ENCODE data around the gene ATXN7L1. TPM values are rescaled to one million over a fixed set of nuclear protein-coding genes. Genes with fewer than 3 reads are reported as not detected.

Gene ATXN7L1
- total and polyA plus RNA-seq, 9 donors, result 5.0 to 17.6 (median 11.4) TPM

DNA sequence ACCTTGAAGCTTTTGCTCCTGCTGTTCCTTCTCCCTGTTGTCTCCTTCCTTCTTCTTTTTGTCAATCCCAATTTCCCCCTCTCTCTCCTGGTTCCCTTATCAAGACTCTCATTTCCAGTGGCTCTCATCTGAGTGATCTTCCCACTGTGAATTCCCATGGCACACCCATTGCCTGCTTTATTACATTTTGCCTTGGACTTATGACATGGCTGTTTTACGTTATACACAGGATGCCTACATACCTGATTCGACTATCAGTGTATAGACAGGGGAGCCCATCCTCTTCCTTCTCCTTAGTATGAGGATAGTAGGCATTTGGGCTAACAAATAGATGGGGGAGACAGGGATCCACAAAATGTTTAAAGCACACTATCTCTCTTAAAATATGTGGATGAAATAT is 255.2 kb downstream of the ATXN7L1 start:
- no peak for TF ChIP-seq POLR2A (IDR thresholded peaks at IDR 0.05)
- TF ChIP-seq, protein P1, sequence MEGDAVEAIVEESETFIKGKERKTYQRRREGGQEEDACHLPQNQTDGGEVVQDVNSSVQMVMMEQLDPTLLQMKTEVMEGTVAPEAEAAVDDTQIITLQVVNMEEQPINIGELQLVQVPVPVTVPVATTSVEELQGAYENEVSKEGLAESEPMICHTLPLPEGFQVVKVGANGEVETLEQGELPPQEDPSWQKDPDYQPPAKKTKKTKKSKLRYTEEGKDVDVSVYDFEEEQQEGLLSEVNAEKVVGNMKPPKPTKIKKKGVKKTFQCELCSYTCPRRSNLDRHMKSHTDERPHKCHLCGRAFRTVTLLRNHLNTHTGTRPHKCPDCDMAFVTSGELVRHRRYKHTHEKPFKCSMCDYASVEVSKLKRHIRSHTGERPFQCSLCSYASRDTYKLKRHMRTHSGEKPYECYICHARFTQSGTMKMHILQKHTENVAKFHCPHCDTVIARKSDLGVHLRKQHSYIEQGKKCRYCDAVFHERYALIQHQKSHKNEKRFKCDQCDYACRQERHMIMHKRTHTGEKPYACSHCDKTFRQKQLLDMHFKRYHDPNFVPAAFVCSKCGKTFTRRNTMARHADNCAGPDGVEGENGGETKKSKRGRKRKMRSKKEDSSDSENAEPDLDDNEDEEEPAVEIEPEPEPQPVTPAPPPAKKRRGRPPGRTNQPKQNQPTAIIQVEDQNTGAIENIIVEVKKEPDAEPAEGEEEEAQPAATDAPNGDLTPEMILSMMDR (IDR thresholded peaks at IDR 0.05), result no peak
- TF ChIP-seq EP300 (IDR thresholded peaks at IDR 0.05), result no peak
- Histone ChIP-seq H3K27ac (no peak overlapping the region), H3K4me1 (ENCODE audit: insufficient read depth) (no peaks in the 10 kb centered on the region), H3K27me3 (no peaks in the 10 kb centered on the region), H3K9me3 (no peaks in the 10 kb centered on the region), H3K4me3 (no peak overlapping the region), H3K36me3 (no peaks in the 10 kb centered on the region)
- intact Hi-C loops (cut with DNase I), result no loop called here
- WGBS, 3 donors, result 11 to 21% (median 17%) methylated on average over 2 of the region's 2 CpGs
- no peak for DNase-seq

DNA sequence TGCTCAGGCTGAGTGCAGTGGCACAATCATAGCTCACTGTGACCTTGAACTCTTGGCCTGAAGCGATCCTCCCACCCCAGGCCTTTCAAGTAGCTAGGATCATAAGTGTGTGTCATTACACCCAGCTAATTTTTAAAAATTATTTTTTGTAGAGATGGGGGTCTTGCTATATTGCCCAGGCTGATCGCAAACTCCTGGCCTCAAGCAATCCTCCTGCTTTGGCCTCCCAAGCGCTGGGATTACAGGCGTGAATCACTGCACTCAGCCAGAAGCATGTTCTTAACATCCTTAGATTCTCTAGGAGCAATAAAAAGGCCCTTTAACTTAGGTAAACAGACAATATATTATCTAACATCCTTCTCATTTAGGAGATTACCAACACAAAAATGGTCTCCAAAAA is 256.8 kb downstream of the ATXN7L1 start:
- intact Hi-C loops (cut with DNase I), result no loop called here
- WGBS, 3 donors, result 92 to 96% (median 93%) methylated on average over 4 of the region's 4 CpGs
- H3K27me3 ChIP-seq, result no peaks in the 10 kb centered on the region
- DNase-seq, result no peak
- no peak overlapping the region for H3K27ac ChIP-seq
- no peaks in the 10 kb centered on the region for H3K36me3 ChIP-seq
- no peak for TF ChIP-seq EP300 (IDR thresholded peaks at IDR 0.05)
- TF ChIP-seq, protein P1 (IDR thresholded peaks at IDR 0.05), result no peak
- TF ChIP-seq POLR2A (IDR thresholded peaks at IDR 0.05), result no peak
- no peaks in the 10 kb centered on the region for H3K9me3 ChIP-seq
- no peaks in the 10 kb centered on the region for H3K4me1 ChIP-seq (ENCODE audit: insufficient read depth)
- no peak overlapping the region for H3K4me3 ChIP-seq

DNA sequence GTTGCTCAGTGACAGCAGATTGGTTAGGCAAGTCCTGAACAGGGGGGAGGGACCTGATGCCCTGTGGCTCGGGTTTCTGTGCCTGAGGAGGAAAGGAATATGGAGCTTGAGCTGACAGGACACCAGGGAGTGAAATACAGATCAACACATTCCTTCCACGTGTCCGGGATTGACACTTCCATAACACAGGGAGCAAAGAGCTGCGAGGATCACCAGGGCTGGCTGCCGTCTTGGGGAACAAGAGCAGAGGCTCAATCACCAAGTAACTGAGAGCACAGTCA is 258.4 kb downstream of the ATXN7L1 start:
- H3K36me3 ChIP-seq, result no peaks in the 10 kb centered on the region

DNA sequence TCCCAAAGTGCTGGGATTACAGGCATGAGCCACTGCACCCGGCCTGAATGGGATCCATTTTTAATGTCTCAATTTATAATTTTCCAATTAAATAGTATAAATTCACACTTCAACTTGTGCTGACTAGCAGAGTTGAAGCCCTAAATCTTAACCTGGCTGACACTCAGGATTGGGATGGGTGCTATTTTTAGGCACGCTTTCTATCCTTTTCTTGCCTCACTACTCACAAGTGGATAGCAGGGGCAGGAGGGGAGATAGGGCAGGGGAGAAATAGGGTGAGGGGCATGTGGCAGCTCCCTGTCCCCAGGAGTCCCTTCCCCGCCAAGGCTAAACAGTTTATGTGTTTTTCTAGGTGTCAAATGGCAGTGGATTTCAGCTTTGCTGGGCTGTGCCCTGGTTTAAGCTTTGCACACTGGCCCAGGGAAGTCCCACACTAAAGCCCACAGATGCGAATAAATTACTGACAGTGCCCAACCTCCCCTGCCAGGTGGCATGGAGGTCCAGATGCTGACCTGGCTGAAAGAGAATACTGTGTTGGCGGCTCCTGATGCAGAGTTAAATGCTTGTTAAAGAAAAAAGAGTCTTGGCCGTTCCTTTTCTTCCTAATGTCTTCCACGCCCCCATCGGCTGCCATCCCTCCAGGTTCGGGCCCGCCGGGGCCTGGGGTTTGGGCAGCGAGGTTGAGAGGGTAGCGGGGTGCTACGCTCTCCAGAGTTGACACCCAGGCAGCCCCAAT is 259.0 kb downstream of the ATXN7L1 start:
- Histone ChIP-seq H3K27me3 (no peaks in the 10 kb centered on the region), H3K9me3 (no peaks in the 10 kb centered on the region), H3K4me1 (ENCODE audit: insufficient read depth) (no peaks in the 10 kb centered on the region), H3K36me3 (no peaks in the 10 kb centered on the region), H3K4me3 (no peak overlapping the region), H3K27ac (no peak overlapping the region)
- DNase-seq, result no peak
- TF ChIP-seq, protein P1 (IDR thresholded peaks at IDR 0.05), result no peak
- TF ChIP-seq EP300 (IDR thresholded peaks at IDR 0.05), result no peak
- no peak for TF ChIP-seq POLR2A (IDR thresholded peaks at IDR 0.05)
- WGBS, 3 donors, result 94 to 96% (median 96%) methylated on average over 14 of the region's 14 CpGs
- intact Hi-C loops (cut with DNase I), result no loop called here

More for the DNA sequence above, 258.4 kb downstream of the ATXN7L1 start:
- no peaks in the 10 kb centered on the region for H3K9me3 ChIP-seq
- WGBS, 3 donors, result 80 to 84% (median 82%) methylated on average over 5 of the region's 5 CpGs
- intact Hi-C loops (cut with DNase I), result no loop called here
- TF ChIP-seq, protein P1 (IDR thresholded peaks at IDR 0.05), result no peak
- TF ChIP-seq POLR2A (IDR thresholded peaks at IDR 0.05), result no peak
- no peak for TF ChIP-seq EP300 (IDR thresholded peaks at IDR 0.05)
- no peaks in the 10 kb centered on the region for H3K4me1 ChIP-seq (ENCODE audit: insufficient read depth)
- DNase-seq, result no peak
- no peaks in the 10 kb centered on the region for H3K27me3 ChIP-seq
- no peak overlapping the region for H3K4me3 ChIP-seq
- H3K27ac ChIP-seq, result no peak overlapping the region
